GM18951 (cell line): ENCODE results near the gene AIF1.
A peak's percentile ranks its signal among the peaks of the same experiment; 100 is the strongest.

Experiments used
- POLR2A ChIP-seq: IDR thresholded peaks from 4 replicates; pipeline ENCODE4 v1.6.1; 2011; ENCODE audit warnings: mild to moderate bottlenecking; ENCODE audit not compliant: insufficient read length, insufficient read depth; ENCODE audit errors: extremely low read depth
- in situ Hi-C: fragments of 300-500 bp; cut with MboI; formaldehyde crosslinking; loops from one replicate; pipeline ENCODE4 v1.12.0; 2022; ENCODE audit warnings: low sequenced_read_pairs, mixed read lengths, inconsistent platforms; ENCODE audit not compliant: unreplicated experiment

Gene AIF1

GRCh38 chr6:31619805-31620585 lies 5.0 kb downstream of the AIF1 start:
- in situ Hi-C loops: no loop called here
- peak; percentile 83 for TF ChIP-seq POLR2A

- TF ChIP-seq POLR2A: peak; percentile 48
- in situ Hi-C loops: no loop called here
Measured at GRCh38 chr6:31620586-31621319, 5.7 kb downstream of the AIF1 start, which contains the start of gene PRRC2A. Gene PRRC2A (plus strand): TSS chr6:31620715. CDS start chr6:31622790, 2,075 bp downstream.

- in situ Hi-C loops: no loop called here
- TF ChIP-seq POLR2A: no peak
Measured at GRCh38 chr6:31621320-31621939, 6.4 kb downstream of the AIF1 start.

- no peak for TF ChIP-seq POLR2A
- in situ Hi-C loops: no loop called here
Measured at GRCh38 chr6:31621991-31622390, 7.0 kb downstream of the AIF1 start.

GRCh38 chr6:31622684-31623091 lies 7.7 kb downstream of the AIF1 start:
- in situ Hi-C loops: no loop called here

GRCh38 chr6:31624070-31624469 lies 9.0 kb downstream of the AIF1 start:
- no peak for TF ChIP-seq POLR2A
- in situ Hi-C loops: no loop called here

More at GRCh38 chr6:31622684-31623091, 7.7 kb downstream of the AIF1 start:
- no peak for TF ChIP-seq POLR2A

GRCh38 chr6:31626952-31627351 lies 11.9 kb downstream of the AIF1 start:
- in situ Hi-C loops: no loop called here
- no peak for TF ChIP-seq POLR2A

GRCh38 chr6:31627690-31628287 lies 12.8 kb downstream of the AIF1 start:
- in situ Hi-C loops: no loop called here
- no peak for TF ChIP-seq POLR2A

- in situ Hi-C loops: no loop called here
- TF ChIP-seq POLR2A: no peak
Measured at GRCh38 chr6:31629014-31629413, 14.0 kb downstream of the AIF1 start.

DNA sequence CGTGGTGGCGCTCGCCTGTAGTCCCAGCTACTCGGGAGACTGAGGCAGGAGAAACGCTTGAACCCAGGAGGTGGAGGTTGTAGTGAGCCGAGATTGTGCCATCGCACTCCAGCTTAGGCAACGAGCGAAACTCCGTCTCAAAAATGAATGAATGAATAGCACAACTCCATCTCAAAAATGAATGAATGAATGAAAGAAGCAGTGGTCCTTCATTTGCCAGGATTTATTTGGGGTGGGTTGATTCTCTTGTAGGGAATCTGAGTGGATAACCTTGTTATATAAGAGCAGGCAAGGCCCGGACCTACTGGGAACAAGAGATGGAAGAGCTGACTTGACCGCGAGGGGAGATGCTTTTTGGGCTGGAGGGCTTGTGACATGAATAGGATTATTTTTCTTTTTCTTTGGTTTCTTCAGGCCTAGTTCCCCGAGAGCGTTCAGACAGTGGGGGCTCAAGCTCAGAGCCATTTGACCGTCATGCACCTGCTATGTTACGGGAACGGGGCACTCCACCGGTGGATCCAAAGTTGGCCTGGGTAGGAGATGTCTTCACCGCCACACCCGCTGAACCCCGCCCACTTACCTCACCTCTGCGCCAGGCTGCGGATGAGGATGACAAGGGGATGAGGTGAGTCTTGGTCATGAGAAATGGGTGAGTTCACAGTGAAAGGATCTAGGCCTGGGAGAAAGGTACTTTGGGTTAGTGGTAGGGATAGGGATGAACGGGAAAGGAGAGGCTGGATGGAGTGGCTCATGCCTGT lies 15.3 kb downstream of the AIF1 start:
- in situ Hi-C loops: no loop called here
- TF ChIP-seq POLR2A: peak; percentile 21

- no peak for TF ChIP-seq POLR2A
- in situ Hi-C loops: no loop called here
Measured at GRCh38 chr6:31631209-31631608, 16.2 kb downstream of the AIF1 start.

GRCh38 chr6:31631681-31632278 lies 16.7 kb downstream of the AIF1 start:
- TF ChIP-seq POLR2A: no peak
- in situ Hi-C loops: no loop called here
